G401 (cell line): Measurements from ENCODE around the gene ULBP1. TPM values are rescaled to one million over a fixed set of nuclear protein-coding genes. Genes with fewer than 3 reads are reported as not detected.
"Not testable (repeated sequence)": the region's sequence is repeated elsewhere in the genome, so short reads cannot be mapped to it uniquely, and the experiment has no call there.

ENCODE experiments used
- DNase-seq: peaks from one replicate; pipeline ENCODE4 v3.0.0-alpha.2; 2015; ENCODE audit warnings: low spot score
- in situ Hi-C: cut with HindIII; loops from 2 replicates; pipeline ENCODE4 v1.10.0; 2016; ENCODE audit warnings: low sequenced_read_pairs, mixed read lengths
- total RNA-seq: library from RNA; depleted of rRNA; stranded (reverse); fragments of >200 nt; shearing (Covaris generic); gene quantifications from 2 replicates; pipeline ENCODE4 v1.2.3, GENCODE V29; 2014

ULBP1 gene
- total RNA-seq, 1 experiment from 2014 or later: not detected

DNA sequence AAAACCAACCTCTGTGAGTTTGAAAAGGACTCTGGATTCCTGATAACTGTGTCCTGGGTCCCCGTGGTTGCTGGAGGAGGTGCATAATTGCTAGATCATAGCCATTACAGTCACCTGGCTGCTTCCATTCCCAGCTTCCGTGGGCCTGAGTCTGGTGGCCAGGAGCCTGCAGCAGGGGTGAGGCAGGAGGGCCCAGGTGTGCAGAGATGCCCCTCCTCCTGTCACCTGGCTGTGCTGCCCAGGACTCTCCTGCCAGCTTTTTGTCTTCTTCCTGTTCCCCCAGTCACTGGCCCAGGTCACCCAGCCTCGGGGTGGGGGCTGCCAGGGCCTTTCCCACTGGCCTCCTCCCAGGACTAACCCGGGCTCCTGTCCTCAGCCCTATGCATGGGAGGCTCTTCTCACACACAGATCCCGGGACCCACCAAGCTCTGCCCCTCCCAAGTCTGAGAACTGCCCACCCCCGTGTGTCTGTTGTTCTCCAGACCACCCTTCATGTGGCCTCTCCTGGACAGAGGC is 31.6 kb downstream of the ULBP1 start:
- in situ Hi-C loops: no loop called here
- no peak for DNase-seq

DNA sequence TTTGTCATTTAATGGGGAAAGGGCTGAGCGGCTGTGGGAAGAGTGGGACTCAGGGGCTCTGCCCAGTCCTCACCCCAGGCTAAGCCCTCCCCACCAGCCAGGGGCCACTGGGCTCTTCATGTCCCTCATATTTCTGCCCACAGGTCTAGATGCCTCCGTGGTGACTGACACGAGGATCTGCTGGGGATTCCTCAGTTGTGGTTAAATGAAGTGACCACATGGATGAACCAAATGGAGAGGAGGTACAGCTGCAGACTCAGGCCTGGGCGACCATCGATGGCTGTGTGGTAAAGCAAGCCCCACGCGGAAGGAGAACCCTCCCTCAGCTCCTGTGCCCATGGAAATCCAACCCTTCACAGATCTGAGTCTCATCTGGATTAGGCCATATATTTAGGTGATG is 32.2 kb downstream of the ULBP1 start:
- in situ Hi-C loops: no loop called here
- DNase-seq: no peak

DNA sequence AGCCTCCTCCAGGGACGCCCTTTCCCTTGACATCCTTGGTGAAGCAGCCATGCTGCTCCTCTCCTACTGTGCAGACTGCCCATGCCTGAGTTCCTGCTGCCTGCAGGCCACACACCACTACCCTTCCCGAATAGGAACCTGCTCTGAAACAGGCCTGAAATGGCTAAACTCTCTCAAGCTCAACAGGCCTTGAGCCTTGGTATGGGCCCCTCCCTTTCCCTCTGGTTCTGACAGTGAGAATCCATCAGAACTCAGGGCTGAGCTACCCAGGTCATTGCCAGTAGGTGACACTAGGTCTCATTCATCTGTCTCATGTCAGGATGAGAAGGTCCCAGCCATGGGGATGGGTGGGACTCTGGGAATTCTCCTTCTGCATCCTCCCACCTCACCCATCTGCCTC is 35.9 kb downstream of the ULBP1 start:
- no peak for DNase-seq
- in situ Hi-C loops: no loop called here

DNA sequence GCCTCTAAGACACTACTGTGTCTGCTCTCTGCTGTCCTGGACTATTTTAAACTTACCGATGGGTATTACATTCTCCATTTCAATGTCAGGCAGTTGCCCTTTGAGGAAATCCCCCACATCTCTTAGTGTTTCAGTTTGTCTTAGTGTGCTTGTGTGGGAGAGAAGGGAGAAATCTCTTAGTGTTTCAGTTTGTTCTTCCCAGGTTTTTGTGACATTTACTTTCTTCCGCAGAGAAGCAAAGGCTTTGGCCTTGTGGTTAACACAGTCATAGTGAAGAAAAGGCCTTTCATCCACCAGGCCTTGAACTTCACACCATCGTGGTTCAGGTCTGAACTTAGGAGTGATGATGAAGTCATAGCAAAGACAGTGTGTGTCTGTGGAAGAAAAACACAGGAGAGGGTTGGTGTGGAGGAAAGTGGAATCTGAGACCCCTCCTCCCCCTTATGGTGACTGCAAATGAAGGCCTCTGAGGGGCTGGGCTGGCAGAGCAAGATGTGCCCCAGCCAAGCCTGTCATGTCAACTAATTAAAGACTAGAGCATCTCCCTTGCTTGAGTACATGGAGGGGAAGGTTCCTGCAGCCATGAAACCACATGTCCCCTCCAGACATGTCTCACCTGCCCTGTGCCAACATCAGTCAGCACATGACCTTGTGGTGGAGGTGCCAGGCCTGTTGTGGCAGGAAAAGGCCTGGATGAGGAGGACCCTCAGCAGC is 37.7 kb downstream of the ULBP1 start:
- in situ Hi-C loops: no loop called here
- DNase-seq: no peak

DNA sequence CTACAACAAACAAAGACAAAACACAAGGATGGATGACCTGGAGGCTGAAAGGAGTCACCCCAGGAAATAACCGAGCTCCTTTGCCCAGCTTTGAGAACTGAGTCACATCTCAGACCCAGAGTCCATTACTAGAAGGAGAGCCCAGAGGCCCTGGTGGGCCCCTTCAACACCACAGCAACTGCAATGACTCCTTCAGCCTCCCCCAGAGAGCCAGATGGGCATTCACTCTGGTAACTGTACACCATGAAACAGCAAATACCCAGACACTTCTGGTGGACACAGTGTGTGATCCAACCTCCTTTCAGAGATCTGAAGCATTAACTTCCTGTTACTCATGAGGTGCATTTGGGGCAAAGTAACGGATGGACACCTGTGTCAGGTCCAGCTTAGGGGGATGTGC is 39.0 kb downstream of the ULBP1 start:
- DNase-seq: no peak
- in situ Hi-C loops: no loop called here

DNA sequence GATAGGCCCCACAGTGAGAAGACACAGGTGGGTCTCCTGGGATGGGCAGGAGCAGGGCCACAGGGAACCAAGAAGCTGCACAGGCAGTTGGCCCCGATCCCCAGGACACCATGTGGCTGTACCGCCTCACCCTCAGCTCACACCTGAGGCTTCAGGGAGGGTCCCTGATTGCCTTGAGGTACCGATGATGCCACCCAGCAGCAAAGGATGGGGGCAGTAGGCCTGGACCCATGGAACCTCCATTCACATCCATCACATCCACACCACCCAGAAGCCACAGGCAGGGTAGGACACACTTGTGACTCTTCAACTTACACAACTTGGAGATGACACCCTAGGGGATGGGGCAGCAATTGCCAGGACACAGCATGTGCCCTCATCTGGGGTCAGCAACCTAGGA is 39.9 kb downstream of the ULBP1 start:
- DNase-seq, in situ Hi-C loops: not testable (repeated sequence)

DNA sequence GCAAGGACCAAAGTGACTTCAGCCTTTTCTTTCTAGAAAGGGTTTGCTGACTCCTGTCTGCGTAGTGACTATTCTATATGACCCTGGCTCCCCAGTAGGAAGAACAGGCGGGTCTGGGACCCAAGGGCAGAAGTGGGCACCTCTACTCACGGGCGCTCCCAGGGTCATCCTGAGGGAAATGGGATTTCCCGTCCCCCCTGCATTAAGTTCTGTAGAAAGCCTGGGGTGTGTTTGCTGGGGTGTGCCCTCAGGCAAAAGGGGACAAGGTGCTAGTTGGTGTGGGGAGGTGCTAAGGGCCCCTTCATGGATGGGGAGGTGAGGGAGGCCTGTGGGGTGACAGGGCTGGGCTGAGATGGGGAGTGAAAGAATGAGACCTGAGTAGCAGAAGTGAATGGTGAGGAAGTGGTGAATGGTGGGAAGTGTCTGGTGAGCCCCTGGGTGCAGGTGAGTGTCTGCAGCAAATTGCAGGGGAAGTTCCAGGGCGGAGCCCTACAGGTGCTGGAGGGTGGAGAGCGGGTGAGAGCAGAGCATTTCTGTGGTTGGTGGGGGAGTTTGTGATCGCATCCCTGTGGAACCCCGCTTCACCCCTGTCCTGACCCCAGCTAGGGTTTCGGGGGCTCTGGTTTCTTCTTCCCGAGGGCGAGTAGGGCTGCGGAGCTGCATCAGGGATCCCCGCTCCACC is 40.5 kb downstream of the ULBP1 start:
- no peak for DNase-seq
- in situ Hi-C loops: no loop called here

DNA sequence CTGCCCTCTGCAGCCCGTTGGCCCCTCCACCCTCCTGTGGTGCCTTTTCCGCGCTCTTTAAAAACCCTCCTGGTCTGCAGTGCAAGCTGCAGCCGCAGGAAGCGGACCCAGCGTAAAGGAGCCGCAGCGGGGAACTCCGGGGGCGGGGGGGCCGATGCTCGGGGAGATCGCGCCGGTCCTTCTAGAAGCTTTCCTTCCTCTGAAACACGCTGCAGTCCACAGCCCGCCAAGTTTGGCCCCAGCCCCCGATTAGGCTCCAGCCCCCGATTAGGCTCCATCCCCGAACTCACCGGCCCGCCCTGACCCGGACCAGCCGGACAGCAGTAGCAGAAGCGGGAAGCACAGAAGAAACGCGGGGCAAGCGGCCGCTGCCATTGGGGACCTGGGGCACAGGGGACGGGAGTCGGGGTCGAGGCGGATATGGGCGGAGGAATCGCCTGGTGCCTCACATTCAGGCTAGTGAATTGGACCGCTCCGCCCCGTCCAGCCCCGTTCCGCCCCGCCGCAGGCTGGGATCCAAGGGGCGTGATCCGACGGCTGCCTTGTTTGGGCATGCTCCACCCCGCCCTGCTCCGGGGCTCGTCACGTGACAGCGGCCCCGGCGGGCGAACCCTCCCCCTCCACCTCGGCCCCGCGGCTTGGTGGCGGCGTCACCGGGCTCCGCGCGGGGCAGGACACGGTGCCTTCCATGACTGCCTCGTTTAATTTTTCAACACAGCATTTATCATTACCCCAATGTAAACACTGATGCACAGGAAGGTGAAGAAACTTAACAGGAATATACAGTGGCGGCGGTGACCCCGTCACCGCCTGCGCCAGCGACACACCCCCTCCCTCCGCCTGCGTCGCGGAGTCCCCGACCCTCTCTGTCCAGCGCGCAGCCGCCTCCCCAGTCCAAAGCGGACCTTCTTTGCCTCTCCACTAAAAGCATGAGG is 41.3 kb downstream of the ULBP1 start:
- peak; percentile 67 for DNase-seq
- in situ Hi-C loops: no loop called here

DNA sequence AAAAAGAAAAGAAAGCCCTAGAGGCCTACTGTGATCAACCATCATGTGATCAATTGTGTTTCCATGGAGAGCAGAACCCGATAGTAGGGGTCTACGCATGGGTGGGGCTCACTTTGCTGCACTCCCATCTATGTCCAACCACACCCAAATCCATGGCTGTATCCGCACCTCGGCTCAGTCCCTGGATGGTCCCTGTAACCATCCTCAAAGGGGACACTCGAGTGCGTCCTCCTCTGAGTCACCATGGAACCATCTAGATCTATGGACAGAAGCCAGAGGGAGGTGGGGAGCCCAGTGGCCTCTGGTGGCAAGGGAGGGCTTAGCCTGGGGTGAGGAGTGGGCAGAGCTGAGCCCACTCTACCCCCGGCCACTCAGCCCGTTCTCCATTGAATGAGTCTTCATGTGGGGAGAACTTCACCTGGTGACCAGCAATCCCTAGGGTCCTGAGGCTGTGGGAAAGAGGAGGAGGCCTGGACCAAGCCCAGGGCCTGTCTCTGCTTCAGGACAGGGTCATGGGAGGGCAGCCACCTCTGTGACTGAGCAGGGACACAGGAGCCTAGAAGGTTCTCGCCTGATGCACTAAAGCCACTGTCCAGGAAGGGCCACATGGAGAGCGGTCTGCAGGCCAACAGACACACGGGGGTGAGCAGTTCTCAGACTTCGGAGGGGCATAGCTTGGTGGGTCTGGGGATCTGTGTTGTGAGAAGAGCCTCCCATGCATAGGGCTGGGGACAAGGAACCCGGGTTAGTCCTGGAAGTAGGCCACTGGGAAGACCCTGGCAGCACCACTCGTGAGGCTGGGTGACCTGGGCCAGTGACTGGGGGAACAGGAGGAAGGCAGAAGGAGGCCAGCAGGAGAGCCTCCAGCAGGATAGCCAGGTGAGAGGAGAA is 42.3 kb downstream of the ULBP1 start:
- in situ Hi-C loops: no loop called here

DNA sequence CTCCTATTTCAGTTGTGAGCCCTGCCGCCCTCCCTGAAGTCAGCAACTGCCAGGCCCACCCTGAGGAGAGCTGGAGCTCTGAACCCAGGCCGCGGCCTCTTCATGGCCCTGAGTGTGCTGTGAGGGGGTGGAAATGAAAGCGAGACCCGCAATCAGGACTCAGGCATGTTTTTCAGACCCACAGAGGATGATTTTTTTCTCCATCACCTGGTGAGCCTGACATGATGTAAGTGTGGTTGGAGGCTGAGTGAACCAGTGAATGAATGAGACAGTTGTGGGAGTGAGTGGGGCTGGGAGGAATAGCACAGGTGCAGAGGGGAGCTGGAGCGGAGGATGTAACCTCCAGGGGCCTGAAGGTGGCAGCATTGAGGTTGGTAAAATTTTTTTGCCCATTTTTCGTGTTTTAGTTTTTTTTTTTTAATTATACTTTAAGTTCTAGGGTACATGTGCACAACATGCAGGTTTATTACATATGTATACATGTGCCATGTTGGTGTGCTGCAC is 43.3 kb downstream of the ULBP1 start:
- in situ Hi-C loops: no loop called here
- DNase-seq: no peak

More for the DNA sequence above, 42.3 kb downstream of the ULBP1 start:
- no peak for DNase-seq

DNA sequence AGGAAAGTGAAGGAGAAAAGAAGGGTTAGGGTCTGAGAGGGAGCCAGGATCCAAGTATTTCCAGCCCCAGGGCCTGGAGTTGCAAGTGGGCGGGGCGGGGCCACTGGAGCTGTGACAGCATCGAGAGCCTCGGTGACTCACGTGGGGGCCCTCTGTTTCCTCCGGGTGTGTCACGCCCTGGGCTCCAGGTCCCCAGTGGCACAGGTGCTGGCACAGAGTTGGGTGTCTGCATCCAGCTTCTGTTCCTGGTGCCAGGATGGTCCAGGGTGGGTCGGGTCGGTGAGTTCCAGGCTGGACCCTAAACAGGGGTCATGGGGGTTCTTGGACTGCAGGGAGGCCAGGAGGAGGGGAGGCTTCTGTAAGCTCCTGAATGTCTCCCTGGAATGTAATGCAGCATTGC is 44.8 kb downstream of the ULBP1 start:
- in situ Hi-C loops: no loop called here
- DNase-seq: no peak

DNA sequence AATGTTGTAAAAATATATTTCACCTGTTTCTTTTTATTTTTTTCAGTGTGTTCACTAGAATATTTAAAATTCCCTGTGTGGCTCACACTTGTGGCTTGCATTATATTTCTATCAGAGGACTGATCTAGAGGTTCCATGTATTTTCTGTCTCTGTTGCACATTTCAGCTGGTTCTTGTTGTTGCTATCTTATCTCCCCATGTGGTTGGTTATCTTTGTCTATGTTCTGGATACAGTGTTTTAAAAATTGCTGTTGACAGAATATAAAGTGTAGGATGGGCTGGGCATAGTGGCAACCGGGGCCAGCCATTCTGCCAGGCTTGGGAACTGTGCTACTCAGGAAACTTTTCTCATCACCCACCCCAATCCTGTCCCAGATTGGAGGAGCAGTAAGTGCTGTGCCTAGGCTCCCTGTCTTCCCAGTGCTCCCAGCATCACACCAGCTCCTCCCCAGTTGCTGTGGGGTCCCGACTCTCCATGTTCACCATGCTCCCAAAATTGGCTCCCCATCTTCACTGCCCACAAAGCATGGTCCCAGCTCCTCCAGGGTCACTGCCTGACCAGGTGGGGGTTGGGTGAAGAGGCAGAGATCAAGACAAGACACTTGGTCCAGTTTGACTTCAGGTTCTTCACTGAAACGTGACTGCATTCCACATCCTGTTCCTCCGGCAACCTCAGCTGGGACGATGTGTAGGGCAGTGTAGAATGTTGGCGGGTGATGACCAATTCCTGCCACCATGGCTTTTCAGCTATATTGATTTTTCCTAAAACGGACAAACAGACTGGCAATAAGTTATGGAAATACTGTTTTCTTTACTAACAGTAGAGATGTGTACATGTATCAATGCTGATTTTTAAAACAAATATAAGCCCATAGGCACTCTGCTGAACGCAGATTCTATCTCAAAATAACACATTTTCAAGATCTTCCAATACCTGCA is 49.4 kb downstream of the ULBP1 start:
- DNase-seq, in situ Hi-C loops: not testable (repeated sequence)

DNA sequence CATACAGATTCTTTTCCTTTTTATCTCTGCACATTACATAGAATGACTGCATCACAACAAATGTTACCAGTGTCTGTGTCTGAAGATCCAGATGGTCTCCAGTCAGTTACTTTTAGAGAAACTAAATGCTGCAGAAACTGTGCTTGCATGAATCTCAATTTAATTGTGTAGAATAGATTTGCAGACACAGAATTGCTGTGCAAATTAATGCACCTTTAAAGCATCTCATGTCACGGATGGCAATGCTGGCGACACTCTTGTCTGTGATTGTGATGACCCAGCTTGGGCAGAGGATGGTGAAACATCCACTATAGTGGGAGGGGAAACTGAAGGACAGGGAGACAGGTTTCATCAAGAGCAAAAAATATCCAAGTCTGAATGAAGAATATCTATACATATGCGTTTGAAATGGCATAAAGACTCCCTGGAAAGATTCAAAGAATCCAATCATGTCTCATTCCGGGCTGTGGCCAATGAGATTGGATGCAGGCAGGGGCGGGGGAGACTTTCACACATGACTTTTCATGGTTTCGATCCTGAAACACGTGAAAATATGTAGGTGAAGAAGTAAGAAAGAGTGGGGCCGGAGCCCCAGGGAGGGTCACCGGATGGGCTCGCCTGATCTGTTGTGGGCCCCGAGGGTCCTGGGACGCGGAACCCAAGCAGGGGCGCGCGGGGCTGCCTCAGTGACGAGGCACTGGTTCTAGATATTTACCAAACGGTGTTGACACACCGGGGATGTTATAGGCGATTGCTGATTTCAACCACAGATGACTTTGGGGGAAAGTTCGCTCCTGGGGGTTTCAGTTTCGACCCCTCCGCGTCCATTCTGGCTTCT is 50.3 kb downstream of the ULBP1 start:
- in situ Hi-C loops, DNase-seq: not testable (repeated sequence)

DNA sequence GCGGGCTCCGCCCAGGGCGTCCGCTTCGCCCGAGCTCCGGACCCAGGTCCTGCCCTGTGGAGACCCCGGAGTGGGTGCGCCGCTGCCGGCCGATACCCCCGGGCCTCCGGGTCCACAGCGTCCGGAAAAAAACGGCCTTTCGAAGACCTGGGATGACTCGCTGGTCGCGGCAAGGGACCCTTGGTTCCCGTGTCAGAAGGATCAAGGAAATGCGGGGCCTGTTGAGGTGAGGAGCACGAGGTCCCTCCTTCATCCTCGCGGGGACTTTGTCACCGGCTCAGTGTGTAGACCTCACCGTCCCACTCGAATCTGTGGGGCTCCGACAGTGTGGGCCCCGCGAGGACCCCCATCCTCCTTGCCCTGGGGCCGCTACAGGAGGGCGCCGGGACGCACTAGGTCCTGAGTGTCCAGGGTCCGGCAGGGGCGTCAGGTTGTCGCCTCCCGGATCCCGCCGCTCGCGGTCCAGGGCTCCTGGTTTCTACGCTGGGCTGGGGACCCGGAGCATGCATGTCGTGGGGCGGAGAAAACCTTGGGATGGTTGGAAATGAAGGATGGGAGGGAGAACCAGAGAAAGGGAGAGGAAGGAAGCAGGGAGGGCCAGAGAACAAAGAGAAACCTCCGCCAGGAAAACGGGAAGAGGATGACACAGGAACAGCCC is 51.0 kb downstream of the ULBP1 start:
- in situ Hi-C loops, DNase-seq: not testable (repeated sequence)

DNA sequence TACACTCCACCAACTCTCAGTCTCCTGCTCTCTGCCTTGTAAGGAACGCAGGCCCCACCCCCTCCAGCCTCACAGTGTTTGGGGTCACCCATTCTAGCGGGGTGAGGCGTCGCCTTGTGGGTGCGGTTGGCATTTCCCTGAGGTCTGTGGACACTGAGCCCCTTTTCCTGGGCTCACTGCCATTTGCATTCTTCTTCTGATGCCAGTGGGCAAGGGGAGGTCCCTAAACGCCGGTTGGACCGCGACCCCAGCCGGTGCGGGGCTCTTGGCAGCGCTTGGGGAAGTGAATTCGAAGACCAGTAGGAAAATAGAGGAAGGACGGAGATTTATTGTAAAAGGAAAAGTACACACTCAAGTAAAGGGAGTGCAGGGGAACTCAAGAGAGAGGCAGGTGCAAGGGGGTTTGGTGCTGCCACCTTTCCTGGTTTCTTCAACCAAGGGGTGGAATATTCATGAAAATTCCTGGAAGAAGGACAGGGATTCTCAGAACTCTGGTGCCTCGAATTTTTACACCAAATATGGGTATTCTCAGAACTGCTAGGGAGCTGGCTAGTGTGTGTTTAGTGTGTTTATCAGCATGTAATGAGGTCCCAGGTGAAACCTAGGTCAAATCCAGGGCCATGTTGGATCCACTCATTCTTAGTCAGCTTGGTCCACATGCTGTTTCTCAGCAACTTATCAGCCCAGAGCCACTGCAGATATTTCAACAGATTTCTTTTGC is 51.7 kb downstream of the ULBP1 start:
- in situ Hi-C loops, DNase-seq: not testable (repeated sequence)
